ENCODE data around the gene SLFN11.
"Not testable (repeated sequence)": the region's sequence is repeated elsewhere in the genome, so short reads cannot be mapped to it uniquely, and the experiment has no call there.

SLFN11 gene

DNA sequence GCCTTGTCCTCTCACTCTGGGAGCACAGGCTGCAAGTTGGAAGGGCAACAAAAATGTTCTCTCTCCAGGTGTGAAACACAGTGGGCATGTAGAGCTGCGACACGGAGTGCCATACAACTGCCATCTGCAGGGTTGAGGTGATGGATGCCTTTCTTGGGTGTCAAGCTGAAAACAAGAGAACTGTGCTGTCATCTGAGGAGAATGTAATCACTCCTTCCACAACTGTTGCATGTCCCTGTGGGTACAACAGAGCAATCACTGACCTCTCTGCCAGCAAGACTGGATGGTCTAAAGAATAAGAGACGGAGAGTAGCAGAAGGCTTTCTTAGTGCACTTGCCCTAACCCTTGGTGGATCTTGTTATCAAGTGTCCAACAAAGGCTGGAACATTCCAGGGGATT, 29.2 kb downstream of the SLFN11 start:
- CTCF ChIA-PET: no interaction called here
- TF ChIP-seq CTCF (IDR thresholded peaks at IDR 0.05; ENCODE audit: control extremely low read depth, extremely low read depth, low read depth, missing control alignments): no peak
- POLR2A ChIA-PET: no interaction called here
- DNase-seq (ENCODE audit: extremely low spot score): no peak

- no peak for TF ChIP-seq CTCF (IDR thresholded peaks at IDR 0.05; ENCODE audit: control extremely low read depth, extremely low read depth, low read depth, missing control alignments)
- ChIA-PET POLR2A (no interaction called here), CTCF (no interaction called here)
- DNase-seq (ENCODE audit: extremely low spot score): no peak
Observed at GRCh38 chr17:35342276-35342675, 31.1 kb downstream of the SLFN11 start.

DNA sequence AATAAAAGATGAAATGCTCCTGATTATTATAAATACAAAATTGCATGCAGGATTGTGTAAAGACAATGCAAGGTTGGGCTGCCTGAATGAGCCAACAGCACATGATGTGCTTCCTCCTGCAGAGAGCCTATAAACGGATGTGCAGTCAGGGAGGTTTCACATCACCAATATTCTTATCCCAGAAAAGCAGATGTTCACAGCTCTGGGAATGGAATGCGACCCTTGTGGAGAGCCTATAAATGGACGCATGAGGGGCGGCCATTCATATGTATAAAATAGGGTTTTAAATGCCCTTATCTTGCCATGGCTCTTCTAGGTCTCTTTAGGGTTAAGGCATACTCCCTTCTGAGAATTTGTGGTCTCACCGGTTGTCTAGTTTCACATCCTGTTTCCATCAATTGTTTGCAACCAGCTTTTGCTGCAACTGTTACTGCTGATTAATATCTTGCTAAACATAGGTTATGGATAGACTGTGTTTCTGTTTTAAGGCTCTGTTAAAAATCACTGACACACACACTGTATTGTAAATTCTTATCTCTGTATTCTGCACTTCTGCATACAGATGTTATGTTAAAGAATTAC, 31.9 kb downstream of the SLFN11 start:
- peak; percentile 25 for DNase-seq (ENCODE audit: extremely low spot score)
- ChIA-PET POLR2A (interaction anchor here (0.6 kb wide), 1 partner anchor 23 kb away, joined by 5 read pairs; no protein-coding TSS in a partner anchor), CTCF (no interaction called here)
- TF ChIP-seq CTCF (IDR thresholded peaks at IDR 0.05; ENCODE audit: control extremely low read depth, extremely low read depth, low read depth, missing control alignments): no peak

- ChIA-PET CTCF (interaction anchor here (3.0 kb wide), 1 partner anchor 26 kb away, joined by 16 read pairs; no protein-coding TSS in a partner anchor), POLR2A (no interaction called here)
- TF ChIP-seq CTCF (IDR thresholded peaks at IDR 0.05; ENCODE audit: control extremely low read depth, extremely low read depth, low read depth, missing control alignments): no peak
- DNase-seq (ENCODE audit: extremely low spot score): no peak
Observed at GRCh38 chr17:35338230-35338629, 35.2 kb downstream of the SLFN11 start.

DNA sequence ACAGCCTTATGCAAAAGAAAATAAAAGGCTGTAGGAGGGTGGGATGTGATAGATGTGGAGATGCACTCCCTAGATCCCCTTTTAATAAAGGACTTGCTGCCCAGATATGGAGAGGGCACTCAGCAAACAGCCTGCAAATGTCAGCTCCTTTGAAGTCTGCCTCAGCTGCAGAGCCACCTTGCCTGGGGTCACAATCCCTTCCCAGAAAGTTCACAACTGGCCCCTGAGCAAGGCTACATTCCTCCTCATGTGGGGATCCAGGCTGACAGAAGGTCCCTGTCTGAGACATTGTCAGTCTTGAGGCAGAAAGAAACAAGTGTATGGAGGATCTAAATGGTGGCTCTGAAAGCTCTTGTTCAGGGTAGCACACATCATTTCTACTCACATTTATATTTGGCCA, 36.1 kb downstream of the SLFN11 start:
- no peak for TF ChIP-seq CTCF (IDR thresholded peaks at IDR 0.05; ENCODE audit: control extremely low read depth, extremely low read depth, low read depth, missing control alignments)
- POLR2A ChIA-PET: interaction anchor here (0.6 kb wide), 1 partner anchor 239 kb away, joined by 3 read pairs; no protein-coding TSS in a partner anchor
- CTCF ChIA-PET: interaction anchor here (1.4 to 3.0 kb wide), 2 partner anchors 25 to 202 kb away, joined by 3 to 16 read pairs; no protein-coding TSS in a partner anchor
- DNase-seq (ENCODE audit: extremely low spot score): no peak

DNA sequence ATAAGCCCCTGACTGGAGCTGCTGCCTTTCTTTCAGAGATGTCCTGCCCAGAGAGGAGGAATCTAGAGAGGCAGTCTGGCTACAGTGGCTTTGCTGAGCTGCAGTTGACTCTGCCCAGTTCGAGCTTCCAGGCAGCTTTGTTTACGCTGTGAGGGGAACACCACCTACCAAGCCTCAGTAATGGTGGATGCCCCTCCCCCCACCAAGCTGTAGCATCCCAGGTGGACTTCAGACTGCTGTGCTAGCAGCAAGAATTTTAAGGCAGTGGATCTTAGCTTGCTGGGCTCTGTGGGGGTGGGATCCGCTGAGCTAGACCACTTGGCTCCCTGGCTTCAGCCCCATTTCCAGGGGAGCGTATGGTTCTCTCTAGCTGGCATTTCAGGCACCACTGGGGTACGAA, 39.8 kb downstream of the SLFN11 start:
- CTCF ChIA-PET: interaction anchor here (0.8 to 2.7 kb wide), 6 partner anchors 12 to 104 kb away, joined by 3 to 11 read pairs (median 3); no protein-coding TSS in a partner anchor
- POLR2A ChIA-PET; DNase-seq (ENCODE audit: extremely low spot score): not testable (repeated sequence)

GRCh38 chr17:35322749-35323148, 50.7 kb downstream of the SLFN11 start:
- DNase-seq (ENCODE audit: extremely low spot score): no peak
- CTCF ChIA-PET: interaction anchor here (1.8 kb wide), 1 partner anchor 10 kb away, joined by 7 read pairs; no protein-coding TSS in a partner anchor
- POLR2A ChIA-PET: no interaction called here
- no peak for TF ChIP-seq CTCF (IDR thresholded peaks at IDR 0.05; ENCODE audit: control extremely low read depth, extremely low read depth, low read depth, missing control alignments)
